Measurements from ENCODE around the gene MS4A6E.
"Not testable (repeated sequence)": the region's sequence is repeated elsewhere in the genome, so short reads cannot be mapped to it uniquely, and the experiment has no call there.

Gene MS4A6E

DNA sequence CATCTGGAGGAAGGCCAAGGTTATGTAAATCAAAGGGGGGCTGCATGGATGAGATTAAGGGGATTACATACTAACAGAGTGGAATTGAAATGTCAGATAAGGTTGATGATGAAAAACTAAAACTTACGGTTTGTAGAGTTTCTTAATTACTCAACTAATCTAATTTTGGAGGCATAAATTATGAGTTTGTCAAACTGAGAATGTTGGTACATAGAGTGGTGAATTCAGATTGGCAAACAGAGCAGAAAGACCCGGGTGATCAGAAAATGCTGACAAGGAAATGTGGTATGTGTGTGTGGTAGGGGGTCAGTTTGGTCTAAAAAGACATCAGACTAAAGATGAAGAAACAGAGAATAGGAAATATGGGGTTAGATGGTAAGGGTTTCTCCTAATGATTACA is 11.0 kb downstream of the MS4A6E start:
- no peak for DNase-seq

DNA sequence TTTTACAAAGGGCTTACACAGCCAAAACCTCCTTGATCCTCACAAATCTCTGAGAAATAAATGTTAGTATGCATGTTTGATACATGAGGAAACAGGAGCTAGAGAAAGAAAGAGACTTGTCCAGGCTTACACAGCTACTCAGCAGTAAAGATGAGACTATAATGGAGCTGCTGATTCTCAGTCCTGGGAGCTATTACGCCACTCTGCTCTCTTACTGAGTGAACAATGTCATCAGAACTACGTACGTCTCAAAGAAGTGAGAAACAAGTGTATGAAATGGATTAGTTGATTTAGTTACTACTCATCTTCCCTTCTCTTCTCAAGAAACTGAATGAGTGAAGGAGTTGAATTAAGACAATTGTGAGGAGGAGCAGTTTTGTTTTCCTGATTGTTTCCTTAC is 12.3 kb downstream of the MS4A6E start:
- no peak for DNase-seq

DNA sequence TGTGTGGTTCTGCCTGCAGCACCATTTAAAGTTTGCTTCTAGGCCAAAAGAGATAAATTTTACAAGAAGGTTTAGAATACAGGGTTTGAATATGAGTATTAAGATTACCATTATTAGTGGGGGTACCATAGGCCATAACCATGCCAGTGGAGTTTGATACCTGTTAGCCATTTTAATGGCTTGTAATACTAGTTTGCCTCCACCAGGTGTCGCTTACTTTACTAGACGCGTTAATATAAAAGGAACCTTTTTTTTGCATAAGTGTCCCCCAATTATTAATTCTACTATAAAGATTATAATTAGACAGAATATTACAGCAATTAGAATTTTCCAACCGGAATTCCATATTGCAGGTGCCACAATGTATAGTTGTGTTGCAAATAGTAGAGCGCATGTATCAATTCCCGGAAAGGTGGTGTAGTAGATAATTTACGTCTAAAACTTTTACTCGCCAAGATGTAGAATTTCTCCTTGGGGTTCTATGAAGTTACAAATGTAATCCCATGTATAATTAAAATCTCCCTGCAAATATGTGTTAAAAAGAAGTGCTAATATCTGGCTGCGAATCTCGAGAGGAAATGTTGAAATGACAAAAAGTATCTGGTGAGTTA is 16.1 kb downstream of the MS4A6E start:
- DNase-seq = peak; percentile 38

DNA sequence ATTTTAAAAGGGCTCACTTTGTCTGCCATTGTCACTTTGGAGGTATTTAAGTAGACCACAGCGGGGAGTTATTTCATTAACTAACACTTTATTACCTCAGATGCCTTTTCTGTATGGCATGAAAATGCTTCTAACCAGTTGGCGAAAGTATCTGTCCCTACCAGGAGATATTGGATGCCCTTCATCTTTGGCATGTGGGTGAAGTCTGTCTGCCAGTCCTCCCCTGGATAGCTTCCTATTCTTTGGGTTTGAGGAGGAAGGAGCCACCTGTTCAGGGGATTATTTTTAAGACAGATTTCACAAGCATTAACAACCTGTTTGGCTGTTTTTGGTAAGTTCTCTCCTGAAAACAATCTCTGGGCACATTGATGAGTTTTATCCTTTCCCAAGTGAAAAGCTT is 17.1 kb downstream of the MS4A6E start:
- DNase-seq = no peak

- no peak for DNase-seq
These were observed 18.4 kb downstream of the MS4A6E start for GRCh38 chr11:60345489-60345888.

DNA sequence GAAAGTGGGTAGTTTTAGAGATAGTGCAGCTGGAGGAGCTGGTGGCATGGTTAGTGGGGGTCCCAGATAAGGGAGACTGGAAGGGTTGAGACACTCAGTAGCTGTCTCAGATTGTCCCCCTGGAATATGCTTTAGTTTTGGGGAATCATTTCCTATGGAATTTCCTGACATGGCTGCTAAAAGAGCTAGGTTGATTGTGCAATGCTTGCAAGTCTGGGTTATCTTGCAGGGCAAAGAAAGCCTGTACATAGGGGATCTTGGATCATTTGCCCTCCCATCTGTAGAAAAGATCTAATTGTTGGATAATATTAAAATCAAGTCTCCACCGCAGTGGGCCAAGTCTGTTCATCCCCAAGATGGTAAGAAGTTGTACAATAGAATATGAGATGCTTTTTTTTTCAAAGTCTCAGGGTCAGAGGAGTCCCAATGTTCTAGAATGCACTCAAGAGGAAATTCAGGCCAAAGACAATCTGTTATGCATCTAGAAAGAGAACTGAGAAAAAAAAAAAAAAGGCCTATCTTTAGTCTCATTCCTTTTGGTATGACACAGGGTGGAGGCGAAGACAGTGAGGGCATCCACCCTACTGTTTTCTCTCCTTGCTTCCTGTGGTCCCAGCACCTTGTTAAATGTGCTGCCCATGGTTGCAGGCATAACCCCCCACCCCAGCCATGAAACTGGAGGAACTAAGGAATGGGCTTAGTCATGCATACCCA is 20.2 kb downstream of the MS4A6E start:
- DNase-seq = no peak

GRCh38 chr11:60348116-60348515 is 21.1 kb downstream of the MS4A6E start:
- DNase-seq = no peak

DNA sequence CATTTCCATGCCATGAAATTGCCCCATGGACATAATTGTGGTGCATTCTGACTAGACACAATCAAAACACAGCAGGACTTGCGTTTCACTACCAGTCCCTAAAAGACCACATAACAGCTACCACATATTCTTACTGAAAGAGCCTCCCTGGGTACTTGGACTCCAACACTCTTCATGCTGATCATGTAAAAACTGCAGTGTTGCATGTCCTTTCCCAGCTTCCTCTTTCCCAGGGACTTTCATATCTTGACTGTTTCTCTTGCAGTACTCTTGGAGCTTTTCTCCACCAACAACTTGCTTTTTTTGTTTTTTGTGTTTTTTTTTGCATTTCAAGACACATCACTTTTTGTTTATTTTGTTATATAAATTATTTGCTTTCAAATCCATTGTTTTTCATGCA is 22.9 kb downstream of the MS4A6E start:
- DNase-seq = no peak

- no peak for DNase-seq
These were observed 30.7 kb downstream of the MS4A6E start for GRCh38 chr11:60357771-60358170.

- DNase-seq = no peak
These were observed 33.6 kb downstream of the MS4A6E start for GRCh38 chr11:60360621-60361020.

DNA sequence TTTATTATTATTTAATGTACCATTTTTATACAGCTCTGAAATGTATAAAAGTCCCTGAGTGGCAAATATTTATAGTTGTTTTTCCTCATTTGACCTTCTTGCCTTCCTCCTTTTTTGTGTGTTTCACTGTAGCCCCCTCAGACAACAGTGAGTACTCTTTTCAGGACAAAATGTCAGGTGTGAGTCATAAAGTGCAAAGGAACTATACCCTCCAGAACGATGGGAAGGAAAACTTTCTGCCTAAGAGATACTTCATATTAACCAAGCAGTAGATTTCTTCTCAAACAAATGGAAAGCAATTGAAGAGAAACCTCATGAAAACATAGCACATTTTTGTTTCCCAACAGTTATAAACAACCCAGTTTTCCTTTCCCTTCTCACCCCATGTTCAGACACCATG is 35.2 kb downstream of the MS4A6E start:
- no peak for DNase-seq

- peak; percentile 70 for DNase-seq
These were observed 36.8 kb downstream of the MS4A6E start for GRCh38 chr11:60363542-60364470.

- DNase-seq = not testable (repeated sequence)
These were observed 39.3 kb downstream of the MS4A6E start for GRCh38 chr11:60366262-60366904.

DNA sequence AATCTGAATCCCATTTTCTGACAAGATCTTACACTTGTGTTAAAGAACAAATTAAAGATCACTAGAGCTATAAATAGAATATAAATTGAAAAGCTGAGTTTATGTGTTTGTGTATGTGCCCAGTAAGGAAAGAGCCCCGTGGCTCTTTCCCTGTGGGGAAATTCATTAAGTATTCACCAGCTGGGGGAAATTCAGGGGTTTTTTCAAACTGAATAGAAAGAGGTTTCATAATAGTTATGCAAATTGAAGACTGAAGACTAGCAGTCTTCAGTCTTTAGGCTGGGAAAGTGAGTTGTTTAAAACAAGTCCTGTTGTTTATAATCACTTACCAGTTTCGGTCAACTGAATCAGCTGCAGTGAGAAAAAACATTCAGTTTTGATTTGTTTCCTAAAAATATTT is 40.0 kb downstream of the MS4A6E start:
- DNase-seq = no peak

DNA sequence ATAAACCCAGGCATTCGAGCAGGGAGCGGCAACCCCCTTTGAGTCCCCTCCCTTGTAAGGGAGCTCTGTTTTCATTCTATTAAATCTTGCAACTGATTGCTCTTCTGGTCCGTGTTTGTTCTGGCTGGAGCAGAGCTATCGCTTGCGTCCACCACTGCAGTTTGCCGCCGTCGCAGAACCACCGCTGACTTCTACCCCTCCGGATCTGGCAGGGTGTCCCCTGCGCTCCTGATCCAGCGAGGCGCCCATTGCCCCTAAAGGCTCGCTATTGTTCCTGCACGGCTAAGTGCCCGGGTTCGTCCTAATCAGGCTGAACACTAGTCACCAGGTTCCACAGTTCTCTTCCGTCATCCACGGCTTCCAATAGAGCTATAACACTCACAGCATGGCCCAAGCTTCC is 40.8 kb downstream of the MS4A6E start:
- DNase-seq = no peak

- no peak for DNase-seq
These were observed 43.3 kb downstream of the MS4A6E start for GRCh38 chr11:60370252-60370810.

- no peak for DNase-seq
These were observed 43.8 kb downstream of the MS4A6E start for GRCh38 chr11:60370811-60371298.

GRCh38 chr11:60371386-60371785 is 44.3 kb downstream of the MS4A6E start:
- no peak for DNase-seq

DNA sequence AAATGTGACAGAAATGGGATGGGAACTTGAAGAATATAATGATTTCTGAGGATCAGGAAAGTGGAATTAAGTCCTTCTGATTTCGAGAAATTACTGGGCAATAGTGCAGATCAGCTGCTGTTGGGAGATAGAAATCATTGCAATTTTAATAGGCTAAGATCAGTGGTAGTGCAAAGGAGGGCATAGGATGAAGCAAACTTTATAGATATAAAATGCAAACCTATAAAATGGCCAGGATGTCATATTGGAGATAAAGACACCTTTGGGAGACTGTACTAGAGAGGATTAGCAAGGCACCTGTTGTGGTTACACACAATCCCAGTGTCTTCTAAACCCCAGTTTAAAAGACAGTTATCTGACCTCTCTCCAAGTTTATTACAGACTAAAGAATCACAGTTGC is 44.8 kb downstream of the MS4A6E start:
- no peak for DNase-seq

- no peak for DNase-seq
These were observed 45.7 kb downstream of the MS4A6E start for GRCh38 chr11:60372767-60373166.

GRCh38 chr11:60375316-60375715 is 48.3 kb downstream of the MS4A6E start:
- no peak for DNase-seq

- DNase-seq = no peak
These were observed 49.5 kb downstream of the MS4A6E start for GRCh38 chr11:60376601-60377000.
